HEK293T (cell line): ENCODE results near the gene NRG3.

Experiments used
- BHLHE40 ChIP-seq: fragments of 450-650 bp; IDR thresholded peaks from 2 replicates; pipeline ENCODE4 v1.6.1; 2016; ENCODE audit warnings: mild to moderate bottlenecking, moderate library complexity, borderline replicate concordance
- FOXA1 ChIP-seq: fragments of 450-650 bp; IDR thresholded peaks from 2 replicates; pipeline ENCODE4 v1.6.1; 2016; ENCODE audit warnings: mild to moderate bottlenecking
- SP1 ChIP-seq: fragments of 450-650 bp; IDR thresholded peaks from 2 replicates; pipeline ENCODE4 v1.6.1; 2017
- SUZ12 ChIP-seq: fragments of 450-650 bp; IDR thresholded peaks from 2 replicates; pipeline ENCODE4 v1.6.1; 2016; ENCODE audit warnings: mild to moderate bottlenecking
- ZNF384 ChIP-seq: fragments of 450-650 bp; IDR thresholded peaks from 2 replicates; pipeline ENCODE4 v1.6.1; 2016

DNA sequence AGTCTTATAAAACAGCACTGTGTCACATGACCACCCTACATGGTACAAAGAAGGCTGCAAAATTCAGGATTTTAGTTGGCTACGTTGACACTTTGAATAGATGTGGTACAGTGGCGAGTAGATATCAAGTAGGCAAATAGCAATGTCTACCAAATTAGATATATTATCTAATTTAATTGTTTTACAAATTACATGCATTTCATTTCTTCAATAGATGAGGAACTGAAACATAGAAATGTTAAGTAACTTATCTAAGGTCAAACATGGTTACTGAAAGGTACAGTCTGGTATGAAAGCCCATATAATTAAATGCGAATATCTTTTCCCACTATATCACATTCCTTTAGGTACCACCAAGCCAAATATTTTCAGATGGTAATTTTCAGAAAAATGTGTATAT lies 972.2 kb downstream of the NRG3 start:
- TF ChIP-seq SUZ12 (no peak), FOXA1 (no peak), BHLHE40 (no peak), SP1 (no peak), ZNF384 (no peak)
